IMR-90 (cell line): Measurements from ENCODE around the gene TMEM248. TPM values are rescaled to one million over a fixed set of nuclear protein-coding genes. Genes with fewer than 3 reads are reported as not detected.

ENCODE experiments used
- ATAC-seq: fragments of 200-7000 bp; cut with Tn5 transposase; 2 replicates; pipeline ENCODE4 v1.9.1; 2020; ENCODE audit warnings: low read depth, mild to moderate bottlenecking, moderate library complexity
- BruUV-seq: library from RNA; stranded (reverse); fragments of 400-500 nt; replicated peaks from 2 replicates; lab custom pipeline; 2021; lab: Mats Ljungman, UMichigan
- CTCF ChIA-PET: fragments of 300-600 bp; formaldehyde crosslinking; extraction: SDS; loops from one replicate; lab custom pipeline; 2021; ENCODE audit warnings: antibody characterized with exemption; lab: Yijun Ruan, JAX
- POLR2A ChIA-PET: fragments of 300-600 bp; sonication (Branson Sonifier 250); formaldehyde crosslinking; loops from one replicate; lab custom pipeline; 2022; ENCODE audit warnings: antibody characterized with exemption; ENCODE audit not compliant: unreplicated experiment; lab: Charles Lee
- DNase-seq: peaks from one replicate; pipeline ENCODE4 v3.0.0; 2013
- H2AFZ ChIP-seq: replicated peaks from 2 replicates; pipeline ENCODE3; 2013; ENCODE audit warnings: low read length, mild to moderate bottlenecking; ENCODE audit not compliant: poor library complexity
- H2AK5ac ChIP-seq: 2 replicates; pipeline ENCODE4 v1.6.1; 2013; ENCODE audit warnings: low read depth, low read length, inconsistent platforms
- H2AK9ac ChIP-seq: replicated peaks from 2 replicates; pipeline ENCODE3; 2013; ENCODE audit warnings: mild to moderate bottlenecking, low read depth, low read length, moderate library complexity; ENCODE audit not compliant: poor library complexity
- H2BK120ac ChIP-seq: 2 replicates; pipeline ENCODE4 v1.6.1; 2013; ENCODE audit warnings: low read depth, low read length, inconsistent platforms
- H2BK15ac ChIP-seq: 3 replicates; pipeline ENCODE4 v1.6.1; 2013; ENCODE audit warnings: low read depth, low read length, inconsistent platforms
- H2BK20ac ChIP-seq: 2 replicates; pipeline ENCODE4 v1.6.1; 2013; ENCODE audit warnings: low read depth, mild to moderate bottlenecking, inconsistent platforms, low read length, moderate library complexity
- H2BK5ac ChIP-seq: 2 replicates; pipeline ENCODE4 v1.6.1; 2013; ENCODE audit warnings: mild to moderate bottlenecking, low read depth, low read length, inconsistent platforms; ENCODE audit not compliant: poor library complexity, severe bottlenecking
- H3K14ac ChIP-seq: replicated peaks from 2 replicates; pipeline ENCODE4 v1.6.1; 2013; ENCODE audit warnings: low read depth, low read length, inconsistent platforms
- H3K18ac ChIP-seq: 2 replicates; pipeline ENCODE4 v1.6.1; 2013; ENCODE audit warnings: low read depth, low read length, control low read depth
- H3K23ac ChIP-seq: 2 replicates; pipeline ENCODE4 v1.6.1; 2013; ENCODE audit warnings: low read depth, low read length, inconsistent platforms
- H3K27ac ChIP-seq: 2 replicates; pipeline ENCODE4 v1.5.1; 2013; ENCODE audit warnings: mild to moderate bottlenecking, control low read depth, low read length; ENCODE audit not compliant: insufficient read depth
- H3K27me3 ChIP-seq: 2 replicates; pipeline ENCODE4 v1.6.1; 2013; ENCODE audit warnings: low read length; ENCODE audit not compliant: control insufficient read depth, insufficient read depth
- H3K36me3 ChIP-seq: 2 replicates; pipeline ENCODE4 v1.6.1; 2013; ENCODE audit warnings: low read length, mixed read lengths; ENCODE audit not compliant: control insufficient read depth, insufficient read depth
- H3K4ac ChIP-seq: 2 replicates; pipeline ENCODE4 v1.6.1; 2013; ENCODE audit warnings: low read depth, low read length, inconsistent platforms
- H3K4me1 ChIP-seq: 2 replicates; pipeline ENCODE4 v1.6.1; 2013; ENCODE audit warnings: low read length, mixed read lengths; ENCODE audit not compliant: control insufficient read depth, insufficient read depth
- H3K4me2 ChIP-seq: 2 replicates; pipeline ENCODE4 v1.6.1; 2013; ENCODE audit warnings: low read depth, mild to moderate bottlenecking, control low read depth, low read length, moderate library complexity
- H3K4me3 ChIP-seq: 2 replicates; pipeline ENCODE4 v1.5.1; 2013; ENCODE audit warnings: low read depth, mild to moderate bottlenecking, control low read depth, low read length, moderate library complexity; ENCODE audit not compliant: insufficient read depth
- H3K56ac ChIP-seq: 2 replicates; pipeline ENCODE4 v1.6.1; 2013; ENCODE audit warnings: low read length, inconsistent platforms; ENCODE audit not compliant: insufficient read depth; ENCODE audit errors: extremely low read depth
- H3K79me1 ChIP-seq, 2 experiments: 2 replicates each; pipeline ENCODE4 v1.6.1; 2013; ENCODE audit warnings: low read length in 2 of 2, inconsistent platforms in 1 of 2, low read depth in 1 of 2
- H3K9ac ChIP-seq: 2 replicates; pipeline ENCODE4 v1.6.1; 2013; ENCODE audit warnings: low read depth, low read length, control low read depth
- H3K9me1 ChIP-seq: 2 replicates; pipeline ENCODE4 v1.6.1; 2013; ENCODE audit warnings: low read length, inconsistent platforms; ENCODE audit not compliant: insufficient read depth
- H3K9me3 ChIP-seq: 2 replicates; pipeline ENCODE4 v1.6.1; 2013; ENCODE audit warnings: low read length; ENCODE audit not compliant: control insufficient read depth, insufficient read depth
- H4K20me1 ChIP-seq: 2 replicates; pipeline ENCODE4 v1.6.1; 2013; ENCODE audit warnings: low read length, inconsistent platforms; ENCODE audit not compliant: insufficient read depth
- H4K5ac ChIP-seq: 2 replicates; pipeline ENCODE4 v1.6.1; 2013; ENCODE audit warnings: mild to moderate bottlenecking, low read depth, low read length, control low read depth
- H4K8ac ChIP-seq, 2 experiments: 2 replicates each; pipeline ENCODE4 v1.6.1; 2013; ENCODE audit warnings: low read depth in 2 of 2, low read length in 2 of 2, control low read depth in 1 of 2, inconsistent platforms in 1 of 2
- H4K91ac ChIP-seq: 2 replicates; pipeline ENCODE4 v1.6.1; 2013; ENCODE audit warnings: low read depth, low read length, inconsistent platforms; ENCODE audit not compliant: insufficient read depth
- BHLHE40 ChIP-seq: fragments of 150-350 bp; IDR thresholded peaks from 2 replicates; pipeline ENCODE4 v1.6.1; 2016; ENCODE audit warnings: mild to moderate bottlenecking, low read depth, low read length
- CEBPB ChIP-seq: IDR thresholded peaks from 2 replicates; pipeline ENCODE4 v1.6.1; 2012; ENCODE audit warnings: low read depth, low read length, improper control_type of control experiment
- CHD1 ChIP-seq: IDR thresholded peaks from 2 replicates; pipeline ENCODE4 v1.6.1; 2012; ENCODE audit warnings: low read depth, low read length, improper control_type of control experiment
- ELK1 ChIP-seq: fragments of 150-350 bp; IDR thresholded peaks from 2 replicates; pipeline ENCODE4 v1.6.1; 2016; ENCODE audit warnings: low read depth, mild to moderate bottlenecking, low read length, moderate library complexity, borderline replicate concordance
- MAFK ChIP-seq: IDR thresholded peaks from 2 replicates; pipeline ENCODE4 v1.6.1; 2012; ENCODE audit warnings: low read depth, low read length, improper control_type of control experiment
- MAZ ChIP-seq: IDR thresholded peaks from 2 replicates; pipeline ENCODE4 v1.6.1; 2012; ENCODE audit warnings: low read depth, mild to moderate bottlenecking, low read length, improper control_type of control experiment, moderate library complexity, borderline replicate concordance
- MXI1 ChIP-seq: IDR thresholded peaks from 2 replicates; pipeline ENCODE4 v1.6.1; 2012; ENCODE audit warnings: low read depth, mild to moderate bottlenecking, low read length, moderate library complexity, borderline replicate concordance
- NFE2L2 ChIP-seq: fragments of 150-350 bp; IDR thresholded peaks from 2 replicates; pipeline ENCODE4 v1.6.1; 2016; ENCODE audit warnings: low read depth, mild to moderate bottlenecking, low read length
- POLR2A ChIP-seq: IDR thresholded peaks from 2 replicates; pipeline ENCODE4 v1.6.1; 2012; ENCODE audit warnings: mild to moderate bottlenecking, low read depth, low read length
- RAD21 ChIP-seq: IDR thresholded peaks from 2 replicates; pipeline ENCODE4 v1.6.1; 2012; ENCODE audit warnings: low read length, improper control_type of control experiment
- RCOR1 ChIP-seq: IDR thresholded peaks from 2 replicates; pipeline ENCODE4 v1.6.1; 2012; ENCODE audit warnings: mild to moderate bottlenecking, low read length, improper control_type of control experiment; ENCODE audit not compliant: insufficient replicate concordance
- RFX5 ChIP-seq: IDR thresholded peaks from 2 replicates; pipeline ENCODE4 v1.8.0; 2012; ENCODE audit warnings: low read depth, mild to moderate bottlenecking, low read length, moderate library complexity
- WGBS, 2 experiments: methylation state at CpG; one replicate each; pipeline versions ENCODE4 v1.1.5 to v1.1.7; 2013; ENCODE audit warnings: missing lambda C conversion rate in 2 of 2; ENCODE audit not compliant: insufficient read length in 1 of 2; ENCODE audit errors: extremely low coverage in 2 of 2; 5-methylcytosine and 5-hydroxymethylcytosine counted together
- dilution Hi-C: fragments of 300-500 bp; cut with HindIII; formaldehyde crosslinking; loops from one replicate; pipeline ENCODE4 v1.14.3; 2018; ENCODE audit warnings: low sequenced_read_pairs; ENCODE audit not compliant: unreplicated experiment
- in situ Hi-C: fragments of 300-500 bp; cut with MboI; formaldehyde crosslinking; loops from 3 replicates; pipeline ENCODE4 v1.14.3; 2019; ENCODE audit warnings: low sequenced_read_pairs, inconsistent platforms, mixed read lengths
- intact Hi-C: fragments of 100-400 bp; cut with micrococcal nuclease; formaldehyde crosslinking; loops from 2 replicates; pipeline ENCODE4 v1.10.0; 2022
- polyA plus RNA-seq, 3 experiments: library from polyadenylated mRNA; depleted of rRNA; stranded (reverse); fragments of >200 nt; gene quantifications; 2 replicates each; pipeline ENCODE4 v1.2.3, GENCODE V29; 2012; ENCODE audit warnings: low replicate concordance in 1 of 3
- total RNA-seq: library from RNA; depleted of rRNA; stranded (reverse); fragments of >200 nt; gene quantifications from 2 replicates; pipeline ENCODE4 v1.2.3, GENCODE V29; 2012
- TF ChIP-seq, protein P1 (sequence below): fragments of 150-350 bp; IDR thresholded peaks from 2 replicates; pipeline ENCODE4 v1.6.1; 2017; ENCODE audit warnings: mild to moderate bottlenecking, antibody characterized with exemption, low read length, low read depth
- TF ChIP-seq, protein P2 (sequence below): conservative IDR thresholded peaks from 2 replicates; pipeline ENCODE4 v1.5.1; 2012; ENCODE audit warnings: mild to moderate bottlenecking, low read depth, low read length, improper control_type of control experiment

Gene TMEM248
- total and polyA plus RNA-seq, 2 of the 4 experiments (the other 2 are of a cell fraction) = 103 to 175 TPM

DNA sequence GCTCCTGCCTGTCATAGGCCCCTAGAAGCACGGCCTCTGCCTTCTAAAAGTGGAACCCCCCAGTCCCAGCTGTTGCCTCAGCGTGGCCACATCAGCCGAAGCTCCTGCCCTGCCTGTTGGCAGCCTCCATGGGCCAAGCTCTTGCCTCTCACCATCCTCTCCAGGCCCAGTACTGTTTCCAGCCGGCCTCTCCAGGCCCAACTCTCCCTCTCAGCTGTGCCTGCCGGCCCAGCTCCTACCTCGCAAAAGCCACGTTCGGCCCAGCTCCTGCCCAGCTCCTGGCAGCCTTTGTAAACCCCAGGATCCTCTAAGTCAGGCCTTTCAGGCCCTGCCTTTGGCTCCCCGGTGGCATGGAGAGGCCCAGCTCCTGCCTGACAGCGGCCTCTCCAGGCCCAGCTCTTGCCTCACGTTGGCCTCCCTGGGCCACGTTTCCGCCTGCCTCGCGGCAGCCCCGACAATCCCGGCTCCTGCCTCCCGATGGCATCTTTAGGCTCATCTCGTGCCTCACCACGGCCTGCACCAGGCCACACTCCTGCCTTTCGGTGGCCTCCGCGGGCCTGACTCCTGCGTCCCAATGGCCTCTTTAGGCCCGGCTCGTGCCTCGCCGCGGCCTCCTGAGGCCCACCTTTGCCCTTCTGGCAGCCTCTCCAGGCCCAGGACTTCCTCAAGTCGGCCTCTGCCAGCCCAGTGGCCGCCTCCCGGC is 17.5 kb upstream of the TMEM248 start:
- H2AK9ac ChIP-seq = no peak overlapping the region
- WGBS, 2 experiments = 93% methylated on average over 24 of the region's 32 CpGs; no CpG with 5 or more reads in 1 of the 2 experiments
- H3K14ac ChIP-seq = no peak overlapping the region
- H3K23ac ChIP-seq = no peak overlapping the region
- no peak overlapping the region for H4K8ac ChIP-seq
- no peak overlapping the region for H2AFZ ChIP-seq
- H3K56ac ChIP-seq = no peak overlapping the region
- DNase-seq (no peak), ATAC-seq (no peak)
- no peaks in the 10 kb centered on the region for H3K9me1 ChIP-seq
- no peak overlapping the region for H3K4ac ChIP-seq
- H2BK120ac ChIP-seq = no peak overlapping the region
- dilution Hi-C loops (no loop called here), in situ Hi-C loops (no loop called here), intact Hi-C loops (no loop called here)
- no peak overlapping the region for H4K5ac ChIP-seq
- H3K4me3 ChIP-seq = no peak overlapping the region
- no peaks in the 10 kb centered on the region for H3K9me3 ChIP-seq
- no peaks in the 10 kb centered on the region for H3K4me1 ChIP-seq
- no peak overlapping the region for H2BK5ac ChIP-seq
- H3K79me1 ChIP-seq = no peaks in the 10 kb centered on the region
- H3K27ac ChIP-seq = no peak overlapping the region
- ChIA-PET CTCF (no interaction called here), POLR2A (interaction anchor here (0.5 kb wide), 1 partner anchor 40 kb away, joined by 3 read pairs; no protein-coding TSS in a partner anchor)
- no TSS peak for BruUV-seq
- no peak overlapping the region for H3K18ac ChIP-seq
- no peak overlapping the region for H2BK20ac ChIP-seq
- H3K9ac ChIP-seq = no peak overlapping the region
- no peaks in the 10 kb centered on the region for H3K27me3 ChIP-seq
- TF ChIP-seq ELK1 = no peak
- TF ChIP-seq, protein P1, sequence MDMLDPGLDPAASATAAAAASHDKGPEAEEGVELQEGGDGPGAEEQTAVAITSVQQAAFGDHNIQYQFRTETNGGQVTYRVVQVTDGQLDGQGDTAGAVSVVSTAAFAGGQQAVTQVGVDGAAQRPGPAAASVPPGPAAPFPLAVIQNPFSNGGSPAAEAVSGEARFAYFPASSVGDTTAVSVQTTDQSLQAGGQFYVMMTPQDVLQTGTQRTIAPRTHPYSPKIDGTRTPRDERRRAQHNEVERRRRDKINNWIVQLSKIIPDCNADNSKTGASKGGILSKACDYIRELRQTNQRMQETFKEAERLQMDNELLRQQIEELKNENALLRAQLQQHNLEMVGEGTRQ = no peak
- TF ChIP-seq, protein P2, sequence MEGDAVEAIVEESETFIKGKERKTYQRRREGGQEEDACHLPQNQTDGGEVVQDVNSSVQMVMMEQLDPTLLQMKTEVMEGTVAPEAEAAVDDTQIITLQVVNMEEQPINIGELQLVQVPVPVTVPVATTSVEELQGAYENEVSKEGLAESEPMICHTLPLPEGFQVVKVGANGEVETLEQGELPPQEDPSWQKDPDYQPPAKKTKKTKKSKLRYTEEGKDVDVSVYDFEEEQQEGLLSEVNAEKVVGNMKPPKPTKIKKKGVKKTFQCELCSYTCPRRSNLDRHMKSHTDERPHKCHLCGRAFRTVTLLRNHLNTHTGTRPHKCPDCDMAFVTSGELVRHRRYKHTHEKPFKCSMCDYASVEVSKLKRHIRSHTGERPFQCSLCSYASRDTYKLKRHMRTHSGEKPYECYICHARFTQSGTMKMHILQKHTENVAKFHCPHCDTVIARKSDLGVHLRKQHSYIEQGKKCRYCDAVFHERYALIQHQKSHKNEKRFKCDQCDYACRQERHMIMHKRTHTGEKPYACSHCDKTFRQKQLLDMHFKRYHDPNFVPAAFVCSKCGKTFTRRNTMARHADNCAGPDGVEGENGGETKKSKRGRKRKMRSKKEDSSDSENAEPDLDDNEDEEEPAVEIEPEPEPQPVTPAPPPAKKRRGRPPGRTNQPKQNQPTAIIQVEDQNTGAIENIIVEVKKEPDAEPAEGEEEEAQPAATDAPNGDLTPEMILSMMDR = no peak
- no peak for TF ChIP-seq CHD1
- TF ChIP-seq NFE2L2 = no peak
- TF ChIP-seq RCOR1 = no peak
- no peak for TF ChIP-seq MAZ
- no peak for TF ChIP-seq BHLHE40
- TF ChIP-seq RFX5 = no peak
- TF ChIP-seq POLR2A = no peak
- TF ChIP-seq CEBPB = no peak
- no peak for TF ChIP-seq MXI1
- TF ChIP-seq RAD21 = no peak
- no peak for TF ChIP-seq MAFK
- no peak overlapping the region for H4K91ac ChIP-seq
- H3K4me2 ChIP-seq = no peak overlapping the region
- H2BK15ac ChIP-seq = no peak overlapping the region
- no peak overlapping the region for H2AK5ac ChIP-seq
- H3K36me3 ChIP-seq = peaks cover 5% of the 10 kb centered on the region
- H4K20me1 ChIP-seq = no peaks in the 10 kb centered on the region
